HCT116 (cell line): ENCODE data around the gene SLAMF7.

Experiments used
- EZH2 ChIP-seq: fragments of 200-600 bp; sonication (generic); IDR thresholded peaks from 2 replicates; pipeline ENCODE4 v1.6.1; 2017; ENCODE audit warnings: antibody characterized with exemption, mixed run types
- EZH2phosphoT487 ChIP-seq: fragments of 200-600 bp; IDR thresholded peaks from 2 replicates; pipeline ENCODE4 v1.6.1; 2018; ENCODE audit warnings: antibody characterized with exemption, borderline replicate concordance
- POLR2A ChIP-seq: IDR thresholded peaks from 2 replicates; pipeline ENCODE4 v1.7.0; 2011; ENCODE audit warnings: borderline replicate concordance; ENCODE audit not compliant: insufficient read depth, insufficient read length; ENCODE audit errors: extremely low read depth
- POLR2AphosphoS5 ChIP-seq: IDR thresholded peaks from 2 replicates; pipeline ENCODE4 v1.6.1; 2011; ENCODE audit warnings: mild to moderate bottlenecking, low read depth, low read length, moderate library complexity
- REST ChIP-seq: IDR thresholded peaks from 2 replicates; pipeline ENCODE4 v1.6.1; 2012; ENCODE audit warnings: low read depth
- TF ChIP-seq, protein P1 (sequence below), 3 experiments: fragments of 200-600 bp in 1 of 3; sonication (generic) in 1 of 3; IDR thresholded peaks in 2 of 3; conservative IDR thresholded peaks in 1 of 3; 2 replicates each; pipeline ENCODE4 v1.5.1; 2012 to 2017; ENCODE audit warnings: low read depth in 2 of 3, low read length in 2 of 3, antibody characterized with exemption in 1 of 3, borderline replicate concordance in 1 of 3, control low read depth in 1 of 3, mild to moderate bottlenecking in 1 of 3, mixed read lengths in 1 of 3, mixed run types in 1 of 3, moderate library complexity in 1 of 3; ENCODE audit not compliant: insufficient read depth in 1 of 3
- TF ChIP-seq, protein P2 (sequence below): IDR thresholded peaks from 2 replicates; pipeline ENCODE4 v1.6.1; 2011; ENCODE audit warnings: mild to moderate bottlenecking, low read length, moderate library complexity; ENCODE audit not compliant: insufficient replicate concordance; ENCODE audit errors: extremely low read depth

GRCh38 chr1:160739098-160739511 lies at the start of gene SLAMF7:
- TF ChIP-seq POLR2A, result no peak
- TF ChIP-seq, protein P1, sequence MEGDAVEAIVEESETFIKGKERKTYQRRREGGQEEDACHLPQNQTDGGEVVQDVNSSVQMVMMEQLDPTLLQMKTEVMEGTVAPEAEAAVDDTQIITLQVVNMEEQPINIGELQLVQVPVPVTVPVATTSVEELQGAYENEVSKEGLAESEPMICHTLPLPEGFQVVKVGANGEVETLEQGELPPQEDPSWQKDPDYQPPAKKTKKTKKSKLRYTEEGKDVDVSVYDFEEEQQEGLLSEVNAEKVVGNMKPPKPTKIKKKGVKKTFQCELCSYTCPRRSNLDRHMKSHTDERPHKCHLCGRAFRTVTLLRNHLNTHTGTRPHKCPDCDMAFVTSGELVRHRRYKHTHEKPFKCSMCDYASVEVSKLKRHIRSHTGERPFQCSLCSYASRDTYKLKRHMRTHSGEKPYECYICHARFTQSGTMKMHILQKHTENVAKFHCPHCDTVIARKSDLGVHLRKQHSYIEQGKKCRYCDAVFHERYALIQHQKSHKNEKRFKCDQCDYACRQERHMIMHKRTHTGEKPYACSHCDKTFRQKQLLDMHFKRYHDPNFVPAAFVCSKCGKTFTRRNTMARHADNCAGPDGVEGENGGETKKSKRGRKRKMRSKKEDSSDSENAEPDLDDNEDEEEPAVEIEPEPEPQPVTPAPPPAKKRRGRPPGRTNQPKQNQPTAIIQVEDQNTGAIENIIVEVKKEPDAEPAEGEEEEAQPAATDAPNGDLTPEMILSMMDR (IDR thresholded peaks at IDR 0.05 in 2 of 3, conservative IDR thresholded peaks at IDR 0.05 in 1 of 3; ENCODE audit: borderline replicate concordance in 1 of 3, insufficient read depth in 1 of 3, low read depth in 2 of 3, low read length in 2 of 3), result no peak
- no peak for TF ChIP-seq EZH2phosphoT487
- no peak for TF ChIP-seq EZH2
- no peak for TF ChIP-seq REST
- TF ChIP-seq, protein P2, sequence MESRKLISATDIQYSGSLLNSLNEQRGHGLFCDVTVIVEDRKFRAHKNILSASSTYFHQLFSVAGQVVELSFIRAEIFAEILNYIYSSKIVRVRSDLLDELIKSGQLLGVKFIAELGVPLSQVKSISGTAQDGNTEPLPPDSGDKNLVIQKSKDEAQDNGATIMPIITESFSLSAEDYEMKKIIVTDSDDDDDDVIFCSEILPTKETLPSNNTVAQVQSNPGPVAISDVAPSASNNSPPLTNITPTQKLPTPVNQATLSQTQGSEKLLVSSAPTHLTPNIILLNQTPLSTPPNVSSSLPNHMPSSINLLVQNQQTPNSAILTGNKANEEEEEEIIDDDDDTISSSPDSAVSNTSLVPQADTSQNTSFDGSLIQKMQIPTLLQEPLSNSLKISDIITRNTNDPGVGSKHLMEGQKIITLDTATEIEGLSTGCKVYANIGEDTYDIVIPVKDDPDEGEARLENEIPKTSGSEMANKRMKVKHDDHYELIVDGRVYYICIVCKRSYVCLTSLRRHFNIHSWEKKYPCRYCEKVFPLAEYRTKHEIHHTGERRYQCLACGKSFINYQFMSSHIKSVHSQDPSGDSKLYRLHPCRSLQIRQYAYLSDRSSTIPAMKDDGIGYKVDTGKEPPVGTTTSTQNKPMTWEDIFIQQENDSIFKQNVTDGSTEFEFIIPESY, result no peak
- TF ChIP-seq POLR2AphosphoS5, result no peak
